ENCODE results near the gene ECPAS. TPM values are rescaled to one million over a fixed set of nuclear protein-coding genes. Genes with fewer than 3 reads are reported as not detected.
"Not testable (repeated sequence)": the region's sequence is repeated elsewhere in the genome, so short reads cannot be mapped to it uniquely, and the experiment has no call there.

Gene ECPAS
- total RNA-seq, 1 donor from 2014 or later: 113 TPM

DNA sequence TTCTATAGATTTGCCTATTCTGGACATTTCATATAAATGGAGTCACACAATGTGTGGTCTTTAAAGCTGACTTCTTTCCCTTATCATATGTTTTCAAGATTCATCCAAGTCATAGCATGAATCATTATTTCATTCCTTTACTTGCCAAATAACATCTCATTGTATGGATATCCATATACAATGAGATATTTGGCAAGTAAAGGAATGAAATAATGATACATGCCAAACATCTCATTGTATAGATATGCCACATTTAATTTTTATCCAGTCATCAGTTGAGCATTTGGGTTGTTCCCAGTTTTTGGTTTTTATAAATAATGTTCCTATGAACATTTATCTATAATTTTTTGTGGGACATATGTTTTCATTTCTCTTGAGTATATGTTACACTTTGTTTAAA, 133.6 kb downstream of the ECPAS start:
- H3K36me3 Mint-ChIP-seq (ENCODE audit: low read depth): no peaks in the 10 kb centered on the region
- TF ChIP-seq, protein P1, sequence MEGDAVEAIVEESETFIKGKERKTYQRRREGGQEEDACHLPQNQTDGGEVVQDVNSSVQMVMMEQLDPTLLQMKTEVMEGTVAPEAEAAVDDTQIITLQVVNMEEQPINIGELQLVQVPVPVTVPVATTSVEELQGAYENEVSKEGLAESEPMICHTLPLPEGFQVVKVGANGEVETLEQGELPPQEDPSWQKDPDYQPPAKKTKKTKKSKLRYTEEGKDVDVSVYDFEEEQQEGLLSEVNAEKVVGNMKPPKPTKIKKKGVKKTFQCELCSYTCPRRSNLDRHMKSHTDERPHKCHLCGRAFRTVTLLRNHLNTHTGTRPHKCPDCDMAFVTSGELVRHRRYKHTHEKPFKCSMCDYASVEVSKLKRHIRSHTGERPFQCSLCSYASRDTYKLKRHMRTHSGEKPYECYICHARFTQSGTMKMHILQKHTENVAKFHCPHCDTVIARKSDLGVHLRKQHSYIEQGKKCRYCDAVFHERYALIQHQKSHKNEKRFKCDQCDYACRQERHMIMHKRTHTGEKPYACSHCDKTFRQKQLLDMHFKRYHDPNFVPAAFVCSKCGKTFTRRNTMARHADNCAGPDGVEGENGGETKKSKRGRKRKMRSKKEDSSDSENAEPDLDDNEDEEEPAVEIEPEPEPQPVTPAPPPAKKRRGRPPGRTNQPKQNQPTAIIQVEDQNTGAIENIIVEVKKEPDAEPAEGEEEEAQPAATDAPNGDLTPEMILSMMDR (IDR thresholded peaks at IDR 0.05): no peak
- peaks cover 4% of the 10 kb centered on the region for H3K4me1 Mint-ChIP-seq (ENCODE audit: low read depth)
- DNase-seq (ENCODE audit: low spot score): no peak
- H3K27me3 Mint-ChIP-seq (ENCODE audit: low read depth): no peaks in the 10 kb centered on the region
- H3K9me3 Mint-ChIP-seq (ENCODE audit: low read depth): peaks cover 13% of the 10 kb centered on the region
- no peak overlapping the region for H3K4me3 Mint-ChIP-seq (ENCODE audit: unreplicated experiment)
- no peak overlapping the region for H3K27ac Mint-ChIP-seq (ENCODE audit: unreplicated experiment)

- H3K4me3 Mint-ChIP-seq (ENCODE audit: unreplicated experiment): no peak overlapping the region
- H3K36me3 Mint-ChIP-seq (ENCODE audit: low read depth): no peaks in the 10 kb centered on the region
- TF ChIP-seq, protein P1 (IDR thresholded peaks at IDR 0.05): no peak
- peaks cover 4% of the 10 kb centered on the region for H3K4me1 Mint-ChIP-seq (ENCODE audit: low read depth)
- H3K27me3 Mint-ChIP-seq (ENCODE audit: low read depth): no peaks in the 10 kb centered on the region
- no peak for DNase-seq (ENCODE audit: low spot score)
- peaks cover 13% of the 10 kb centered on the region for H3K9me3 Mint-ChIP-seq (ENCODE audit: low read depth)
- H3K27ac Mint-ChIP-seq (ENCODE audit: unreplicated experiment): no peak overlapping the region
These were observed 134.4 kb downstream of the ECPAS start for GRCh38 chr9:111349766-111350165.

DNA sequence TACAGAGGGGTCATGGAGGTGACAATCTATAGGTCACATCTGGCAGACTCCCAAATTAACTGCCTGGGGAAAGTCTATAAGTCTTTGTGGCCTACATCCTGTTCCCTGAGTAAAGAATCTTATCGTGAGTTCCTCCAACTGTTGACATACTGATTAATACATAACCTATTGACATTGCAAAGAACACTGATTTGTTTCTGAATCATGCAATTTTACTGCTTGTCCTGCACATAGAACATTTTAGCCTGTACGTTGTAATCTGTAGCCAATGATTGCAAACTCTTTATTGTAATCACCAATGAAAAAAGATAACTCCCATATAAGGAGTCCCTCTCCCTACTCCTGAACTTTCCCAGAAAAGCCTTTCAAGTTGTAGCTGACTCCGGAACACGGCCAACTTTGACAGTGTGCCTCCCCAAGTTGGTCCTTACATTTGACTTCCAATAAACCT, 135.3 kb downstream of the ECPAS start:
- TF ChIP-seq, protein P1 (IDR thresholded peaks at IDR 0.05): no peak
- Mint-ChIP-seq H3K4me3 (ENCODE audit: unreplicated experiment) (no peak overlapping the region), H3K27me3 (ENCODE audit: low read depth) (no peaks in the 10 kb centered on the region), H3K9me3 (ENCODE audit: low read depth) (peaks cover 11% of the 10 kb centered on the region), H3K4me1 (ENCODE audit: low read depth) (peaks cover 4% of the 10 kb centered on the region), H3K36me3 (ENCODE audit: low read depth) (no peaks in the 10 kb centered on the region), H3K27ac (ENCODE audit: unreplicated experiment) (no peak overlapping the region)
- DNase-seq (ENCODE audit: low spot score): no peak

DNA sequence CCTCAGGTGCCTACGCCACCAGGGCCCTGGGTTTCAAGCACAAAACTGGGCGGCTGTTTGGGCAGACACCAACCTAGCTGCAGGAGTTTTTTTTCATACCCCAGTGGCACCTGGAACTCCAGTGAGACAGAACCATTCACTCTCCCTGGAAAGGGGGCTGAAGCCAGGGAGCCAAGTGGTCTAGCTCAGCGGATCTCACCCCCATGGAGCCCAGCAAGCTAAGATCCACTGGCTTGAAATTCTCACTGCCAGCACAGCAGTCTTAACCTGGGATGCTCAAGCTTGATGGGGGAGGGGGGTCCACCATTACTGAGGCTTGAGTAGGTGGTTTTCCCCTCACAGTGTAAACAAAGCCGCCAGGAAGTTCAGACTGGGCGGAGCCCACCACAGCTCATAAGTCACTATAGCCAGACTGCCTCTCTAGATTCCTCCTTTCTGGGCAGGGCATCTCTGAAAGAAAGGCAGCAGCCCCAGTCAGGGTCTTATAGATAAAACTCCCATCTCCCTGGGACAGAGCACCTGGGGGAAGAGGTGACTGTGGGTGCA, 149.8 kb downstream of the ECPAS start:
- H3K27ac Mint-ChIP-seq (ENCODE audit: unreplicated experiment): not testable (repeated sequence)

DNA sequence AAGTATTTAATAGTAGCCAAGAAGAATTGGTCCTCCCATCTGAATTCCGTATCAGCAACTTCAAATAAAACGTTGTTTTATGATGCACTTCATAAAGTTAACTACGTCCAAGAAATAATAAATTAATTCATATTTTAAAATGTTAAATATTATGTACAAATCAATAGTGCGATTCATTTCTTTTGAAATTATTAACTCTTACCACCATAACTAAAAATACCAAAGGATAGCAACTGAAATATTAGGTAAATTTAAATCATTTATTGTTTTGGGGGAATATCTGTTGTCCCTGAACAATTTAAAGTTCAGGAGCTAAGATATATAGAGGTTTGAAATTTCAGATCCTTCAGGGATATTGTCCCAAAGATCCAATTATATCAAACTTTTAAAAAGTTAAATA, 154.1 kb downstream of the ECPAS start, which contains the start of gene OR2K2:
OR2K2 (minus strand) TSS at position 101 of the 400 bp plus-strand sequence. CDS start 1,791 bp downstream, outside the sequence.
- H3K9me3 Mint-ChIP-seq (ENCODE audit: low read depth): no peaks in the 10 kb centered on the region
- no peak within 1 kb of the TSS for H3K27ac Mint-ChIP-seq (ENCODE audit: unreplicated experiment)
- TF ChIP-seq, protein P1 (IDR thresholded peaks at IDR 0.05): no peak

More for the DNA sequence above, 149.8 kb downstream of the ECPAS start:
- DNase-seq (ENCODE audit: low spot score); H3K4me3 Mint-ChIP-seq (ENCODE audit: unreplicated experiment); H3K9me3 Mint-ChIP-seq (ENCODE audit: low read depth); H3K36me3 Mint-ChIP-seq (ENCODE audit: low read depth); H3K27me3 Mint-ChIP-seq (ENCODE audit: low read depth); H3K4me1 Mint-ChIP-seq (ENCODE audit: low read depth): not testable (repeated sequence)

GRCh38 chr9:111320631-111321030, 163.6 kb downstream of the ECPAS start:
- DNase-seq (ENCODE audit: low spot score): no peak
- Mint-ChIP-seq H3K4me3 (ENCODE audit: unreplicated experiment) (no peak overlapping the region), H3K9me3 (ENCODE audit: low read depth) (peaks cover 13% of the 10 kb centered on the region), H3K27me3 (ENCODE audit: low read depth) (no peaks in the 10 kb centered on the region), H3K36me3 (ENCODE audit: low read depth) (peaks cover 4% of the 10 kb centered on the region), H3K4me1 (ENCODE audit: low read depth) (no peaks in the 10 kb centered on the region), H3K27ac (ENCODE audit: unreplicated experiment) (no peak overlapping the region)
- TF ChIP-seq, protein P1 (IDR thresholded peaks at IDR 0.05): no peak

More for the DNA sequence above, 154.1 kb downstream of the ECPAS start, which contains the start of gene OR2K2:
- no peak within 1 kb of the TSS for H3K4me3 Mint-ChIP-seq (ENCODE audit: unreplicated experiment)
- peaks cover 8% of the 10 kb centered on the region for H3K27me3 Mint-ChIP-seq (ENCODE audit: low read depth)
- H3K4me1 Mint-ChIP-seq (ENCODE audit: low read depth): no peaks in the 10 kb centered on the region
- H3K36me3 Mint-ChIP-seq (ENCODE audit: low read depth): peaks cover 2% of the 10 kb centered on the region
- no peak for DNase-seq (ENCODE audit: low spot score)

All from chondrocyte (in vitro differentiated cells).